OCI-LY3 (cell line): ENCODE data around the gene TMEM240.
"Not testable (repeated sequence)": the region's sequence is repeated elsewhere in the genome, so short reads cannot be mapped to it uniquely, and the experiment has no call there.

Experiments used
- H2AFZ ChIP-seq: fragments of 200-600, 300-600 bp; shearing (Covaris generic); 2 replicates; pipeline ENCODE4 v1.6.0; 2014; ENCODE audit warnings: antibody characterized with exemption, low read depth, low read length
- H3K27ac ChIP-seq: fragments of 200-600, 300-600 bp; sonication (generic); 2 replicates; pipeline ENCODE4 v1.5.1; 2014; ENCODE audit warnings: mild to moderate bottlenecking, low read length, moderate library complexity, mixed read lengths
- H3K27me3 ChIP-seq: fragments of 200-600, 300-600 bp; sonication (generic); 2 replicates; pipeline ENCODE4 v1.6.1; 2014; ENCODE audit warnings: low read depth, low read length, mixed read lengths
- H3K36me3 ChIP-seq: fragments of 200-600, 300-600 bp; sonication (generic); replicated peaks from 2 replicates; pipeline ENCODE3; 2014; ENCODE audit warnings: low read depth, low read length, mixed read lengths
- H3K4me1 ChIP-seq: fragments of 300-600, 200-600 bp; sonication (generic); 2 replicates; pipeline ENCODE4 v1.6.1; 2014; ENCODE audit warnings: low read length, mixed read lengths
- H3K4me2 ChIP-seq: fragments of 200-600, 300-600 bp; sonication (generic); 2 replicates; pipeline ENCODE4 v1.6.1; 2014; ENCODE audit warnings: low read length, mixed read lengths
- H3K4me3 ChIP-seq: fragments of 300-600, 200-600 bp; sonication (generic); 2 replicates; pipeline ENCODE4 v1.5.1; 2014; ENCODE audit warnings: antibody characterized with exemption, mild to moderate bottlenecking, low read length, moderate library complexity
- H3K79me2 ChIP-seq: fragments of 300-600, 200-600 bp; shearing (Covaris generic); 2 replicates; pipeline ENCODE4 v1.6.1; 2014; ENCODE audit warnings: mild to moderate bottlenecking, low read length, mixed read lengths
- H3K9ac ChIP-seq: fragments of 300-600, 200-600 bp; shearing (Covaris generic); 2 replicates; pipeline ENCODE4 v1.6.0; 2014; ENCODE audit warnings: mild to moderate bottlenecking, low read length, moderate library complexity
- H3K9me3 ChIP-seq: fragments of 200-600, 300-600 bp; shearing (Covaris generic); 2 replicates; pipeline ENCODE4 v1.6.1; 2014; ENCODE audit warnings: low read length, mixed read lengths; ENCODE audit not compliant: insufficient read depth
- H4K20me1 ChIP-seq: fragments of 200-600, 300-600 bp; sonication (generic); 2 replicates; pipeline ENCODE4 v1.6.1; 2016; ENCODE audit warnings: low read length, mixed read lengths; ENCODE audit not compliant: insufficient read depth
- EZH2phosphoT487 ChIP-seq: fragments of 200-600 bp; shearing (Covaris generic); IDR thresholded peaks from 2 replicates; pipeline ENCODE4 v1.6.1; 2018; ENCODE audit warnings: antibody characterized with exemption, mixed run types, low read depth
- TF ChIP-seq, protein P1 (sequence below): fragments of 200-600, 300-600 bp; sonication (generic); IDR thresholded peaks from 2 replicates; pipeline ENCODE4 v1.5.1; 2014; ENCODE audit warnings: antibody characterized with exemption, low read length, low read depth

Gene TMEM240

GRCh38 chr1:1489861-1490260, 50.6 kb downstream of the TMEM240 start:
- H3K27me3 ChIP-seq = no peaks in the 10 kb centered on the region
- H3K36me3 ChIP-seq = peaks cover 24% of the 10 kb centered on the region
- H2AFZ ChIP-seq = no peak overlapping the region
- TF ChIP-seq EZH2phosphoT487 = no peak
- TF ChIP-seq, protein P1, sequence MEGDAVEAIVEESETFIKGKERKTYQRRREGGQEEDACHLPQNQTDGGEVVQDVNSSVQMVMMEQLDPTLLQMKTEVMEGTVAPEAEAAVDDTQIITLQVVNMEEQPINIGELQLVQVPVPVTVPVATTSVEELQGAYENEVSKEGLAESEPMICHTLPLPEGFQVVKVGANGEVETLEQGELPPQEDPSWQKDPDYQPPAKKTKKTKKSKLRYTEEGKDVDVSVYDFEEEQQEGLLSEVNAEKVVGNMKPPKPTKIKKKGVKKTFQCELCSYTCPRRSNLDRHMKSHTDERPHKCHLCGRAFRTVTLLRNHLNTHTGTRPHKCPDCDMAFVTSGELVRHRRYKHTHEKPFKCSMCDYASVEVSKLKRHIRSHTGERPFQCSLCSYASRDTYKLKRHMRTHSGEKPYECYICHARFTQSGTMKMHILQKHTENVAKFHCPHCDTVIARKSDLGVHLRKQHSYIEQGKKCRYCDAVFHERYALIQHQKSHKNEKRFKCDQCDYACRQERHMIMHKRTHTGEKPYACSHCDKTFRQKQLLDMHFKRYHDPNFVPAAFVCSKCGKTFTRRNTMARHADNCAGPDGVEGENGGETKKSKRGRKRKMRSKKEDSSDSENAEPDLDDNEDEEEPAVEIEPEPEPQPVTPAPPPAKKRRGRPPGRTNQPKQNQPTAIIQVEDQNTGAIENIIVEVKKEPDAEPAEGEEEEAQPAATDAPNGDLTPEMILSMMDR = no peak
- no peak overlapping the region for H3K4me2 ChIP-seq
- H3K4me1 ChIP-seq = no peaks in the 10 kb centered on the region
- no peak overlapping the region for H3K4me3 ChIP-seq
- no peaks in the 10 kb centered on the region for H3K9me3 ChIP-seq
- H3K79me2 ChIP-seq = no peaks in the 10 kb centered on the region
- H4K20me1 ChIP-seq = no peaks in the 10 kb centered on the region
- H3K9ac ChIP-seq = no peak overlapping the region
- H3K27ac ChIP-seq = no peak overlapping the region

DNA sequence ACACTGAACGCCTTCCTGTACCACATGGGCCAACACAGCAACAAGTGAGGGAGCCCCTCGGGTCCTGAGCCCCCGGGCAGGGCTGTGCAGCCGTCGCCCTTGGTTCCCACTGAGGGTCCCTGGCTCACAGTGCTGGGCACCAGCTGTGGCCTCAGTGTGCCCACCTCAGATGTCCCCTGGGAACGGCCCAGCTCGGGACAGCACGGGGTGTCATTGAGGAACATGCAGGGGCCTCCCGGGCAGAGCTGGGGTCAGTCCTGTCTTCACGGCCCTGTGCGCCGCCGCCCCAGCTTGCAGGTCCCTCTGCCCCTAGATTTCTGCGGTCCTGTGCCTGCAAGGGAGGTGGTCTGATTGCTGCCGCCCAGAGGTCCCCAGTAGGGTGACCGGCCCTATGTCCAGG, 51.2 kb downstream of the TMEM240 start:
- no peak overlapping the region for H3K9ac ChIP-seq
- H3K9me3 ChIP-seq = no peaks in the 10 kb centered on the region
- no peak overlapping the region for H3K4me2 ChIP-seq
- no peaks in the 10 kb centered on the region for H3K27me3 ChIP-seq
- no peak overlapping the region for H3K27ac ChIP-seq
- no peak for TF ChIP-seq EZH2phosphoT487
- TF ChIP-seq, protein P1 = no peak
- H3K4me1 ChIP-seq = no peaks in the 10 kb centered on the region
- H3K4me3 ChIP-seq = no peak overlapping the region
- no peak overlapping the region for H2AFZ ChIP-seq
- H3K79me2 ChIP-seq = no peaks in the 10 kb centered on the region
- no peaks in the 10 kb centered on the region for H4K20me1 ChIP-seq
- H3K36me3 ChIP-seq = peaks cover 24% of the 10 kb centered on the region

GRCh38 chr1:1487701-1488100, 52.7 kb downstream of the TMEM240 start:
- no peaks in the 10 kb centered on the region for H3K27me3 ChIP-seq
- no peak overlapping the region for H3K27ac ChIP-seq
- H3K4me1 ChIP-seq = no peaks in the 10 kb centered on the region
- TF ChIP-seq, protein P1 = no peak
- no peak overlapping the region for H3K4me3 ChIP-seq
- no peaks in the 10 kb centered on the region; the same call in 1 of the 2 replicates for H3K79me2 ChIP-seq
- H3K4me2 ChIP-seq = no peak overlapping the region
- H2AFZ ChIP-seq = no peak overlapping the region
- H3K9me3 ChIP-seq = no peaks in the 10 kb centered on the region
- peaks cover 16% of the 10 kb centered on the region for H3K36me3 ChIP-seq
- H4K20me1 ChIP-seq = no peaks in the 10 kb centered on the region
- no peak overlapping the region for H3K9ac ChIP-seq

DNA sequence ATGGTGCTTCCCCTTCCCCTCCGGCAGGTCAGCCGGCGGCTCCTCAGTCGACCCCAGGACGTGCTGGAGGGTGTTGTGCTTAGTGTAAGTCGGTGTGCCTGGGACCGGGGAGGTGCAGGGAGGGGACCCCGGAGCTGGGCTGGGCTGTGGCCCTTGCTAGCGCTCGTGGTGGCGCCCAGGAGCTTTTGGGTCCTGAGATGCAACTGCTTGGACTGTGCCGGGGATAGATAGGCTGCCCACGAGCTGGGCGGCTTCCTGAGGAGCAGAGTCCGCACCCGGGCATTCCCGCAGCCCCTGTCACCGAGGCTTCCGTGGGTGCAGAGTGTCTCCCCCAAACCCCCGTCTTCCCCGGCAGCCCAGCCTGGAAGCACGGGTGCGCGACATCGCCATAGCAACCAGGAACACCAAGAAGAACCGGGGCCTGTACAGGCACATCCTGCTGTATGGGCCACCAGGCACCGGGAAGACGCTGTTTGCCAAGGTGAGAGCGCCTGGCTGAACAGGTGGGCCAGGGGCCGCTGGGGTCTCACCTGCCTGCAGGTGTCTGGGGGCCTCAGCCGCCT, 54.6 kb downstream of the TMEM240 start:
- not testable (repeated sequence) for H3K9me3 ChIP-seq, H4K20me1 ChIP-seq, H3K4me2 ChIP-seq, H3K4me3 ChIP-seq, H3K79me2 ChIP-seq, H3K27ac ChIP-seq, H3K27me3 ChIP-seq, H2AFZ ChIP-seq, H3K9ac ChIP-seq, H3K4me1 ChIP-seq, H3K36me3 ChIP-seq

DNA sequence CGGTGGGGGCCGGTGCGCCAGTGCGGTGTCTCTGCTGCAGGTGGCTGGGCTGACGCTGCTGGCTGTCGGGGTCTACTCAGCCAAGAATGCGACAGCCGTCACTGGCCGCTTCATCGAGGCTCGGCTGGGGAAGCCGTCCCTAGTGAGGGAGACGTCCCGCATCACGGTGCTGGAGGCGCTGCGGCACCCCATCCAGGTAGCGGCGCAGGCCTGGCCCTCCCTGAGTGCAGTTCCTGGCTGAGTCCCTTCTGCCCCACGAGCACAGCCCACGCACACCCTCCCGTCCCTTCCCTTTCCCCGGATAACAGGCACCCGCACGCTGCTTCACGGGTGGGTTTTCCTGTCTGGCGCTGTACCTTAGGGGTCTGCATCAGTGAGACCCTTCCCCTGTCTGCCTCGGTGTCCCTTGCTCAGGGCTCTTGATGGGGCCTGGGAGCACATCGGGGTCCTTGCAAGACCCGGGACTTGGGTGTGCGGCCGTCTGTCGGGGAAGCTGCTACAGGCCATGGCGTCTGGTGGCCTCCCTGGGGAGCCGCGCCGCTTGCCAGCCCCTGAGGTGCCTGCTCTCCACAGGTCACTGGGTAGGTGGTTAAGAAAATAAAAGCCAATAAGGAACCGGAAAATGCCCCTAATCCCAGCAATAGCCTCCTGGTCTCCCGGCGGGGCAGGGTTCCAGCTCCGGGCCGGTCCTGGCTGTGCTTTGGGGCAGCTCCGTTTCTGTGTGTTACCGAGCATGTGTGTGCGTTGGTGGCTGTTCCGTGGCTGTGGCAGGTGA, 55.3 kb downstream of the TMEM240 start:
- not testable (repeated sequence) for H3K36me3 ChIP-seq, H3K4me2 ChIP-seq, H2AFZ ChIP-seq, H3K79me2 ChIP-seq, H3K4me3 ChIP-seq, H3K27me3 ChIP-seq, H4K20me1 ChIP-seq, H3K4me1 ChIP-seq, H3K9me3 ChIP-seq, H3K9ac ChIP-seq, H3K27ac ChIP-seq
